Fibroblast of the aortic adventitia (primary cell): Measurements from ENCODE around the gene ACOT11. TPM values are rescaled to one million over a fixed set of nuclear protein-coding genes. Genes with fewer than 3 reads are reported as not detected.

ENCODE experiments used
- DNase-seq: peaks from one replicate; pipeline ENCODE4 v3.0.0-alpha.2; 2010; ENCODE audit warnings: low read depth
- H3K4me3 ChIP-seq: 2 replicates; pipeline ENCODE4 v1.5.1; 2011; ENCODE audit warnings: low read depth, mild to moderate bottlenecking, control low read depth, low read length, moderate library complexity
- total RNA-seq: library from RNA; depleted of rRNA; stranded (reverse); fragments of >200 nt; gene quantifications from 2 replicates; pipeline ENCODE4 v1.2.3, GENCODE V29; 2012; ENCODE audit warnings: low replicate concordance
- TF ChIP-seq, protein P1 (sequence below): IDR thresholded peaks from 2 replicates; pipeline ENCODE4 v1.5.1; 2011; ENCODE audit warnings: mild to moderate bottlenecking, low read length, control low read depth, inconsistent platforms; ENCODE audit not compliant: insufficient read depth

ACOT11 gene
- total RNA-seq, 1 donor = 3.9 TPM

DNA sequence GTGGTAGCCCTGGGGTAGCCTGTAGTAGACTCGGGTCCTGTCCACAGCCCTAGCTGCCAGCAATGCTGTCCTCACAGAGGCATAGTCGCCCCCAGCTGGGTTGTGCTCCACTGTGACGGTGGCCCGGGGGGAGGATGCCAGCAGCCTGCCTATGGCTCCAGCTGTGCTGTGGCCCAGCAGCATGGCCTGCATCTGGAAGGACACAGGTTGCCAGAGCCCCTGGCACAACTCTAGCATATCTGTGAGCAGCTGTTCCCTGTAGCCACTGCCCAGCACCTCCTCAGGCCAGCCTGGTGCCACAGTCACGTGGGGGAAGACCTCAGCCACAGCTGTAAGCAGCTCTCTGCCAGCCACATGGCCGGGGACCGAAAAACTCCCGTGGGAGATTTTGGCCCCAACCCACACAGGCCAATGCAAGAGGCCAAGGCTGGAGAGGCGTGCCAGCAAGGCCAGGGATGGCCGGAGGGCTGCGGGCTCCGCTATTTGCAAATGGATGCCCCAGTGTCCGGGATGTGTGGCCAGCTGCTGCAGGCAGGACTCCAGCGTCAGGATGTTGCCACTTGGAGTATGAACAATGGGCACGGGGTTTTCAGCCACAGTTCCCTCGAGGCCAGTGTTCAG is 61.4 kb downstream of the ACOT11 start:
- H3K4me3 ChIP-seq = no peak overlapping the region
- TF ChIP-seq, protein P1, sequence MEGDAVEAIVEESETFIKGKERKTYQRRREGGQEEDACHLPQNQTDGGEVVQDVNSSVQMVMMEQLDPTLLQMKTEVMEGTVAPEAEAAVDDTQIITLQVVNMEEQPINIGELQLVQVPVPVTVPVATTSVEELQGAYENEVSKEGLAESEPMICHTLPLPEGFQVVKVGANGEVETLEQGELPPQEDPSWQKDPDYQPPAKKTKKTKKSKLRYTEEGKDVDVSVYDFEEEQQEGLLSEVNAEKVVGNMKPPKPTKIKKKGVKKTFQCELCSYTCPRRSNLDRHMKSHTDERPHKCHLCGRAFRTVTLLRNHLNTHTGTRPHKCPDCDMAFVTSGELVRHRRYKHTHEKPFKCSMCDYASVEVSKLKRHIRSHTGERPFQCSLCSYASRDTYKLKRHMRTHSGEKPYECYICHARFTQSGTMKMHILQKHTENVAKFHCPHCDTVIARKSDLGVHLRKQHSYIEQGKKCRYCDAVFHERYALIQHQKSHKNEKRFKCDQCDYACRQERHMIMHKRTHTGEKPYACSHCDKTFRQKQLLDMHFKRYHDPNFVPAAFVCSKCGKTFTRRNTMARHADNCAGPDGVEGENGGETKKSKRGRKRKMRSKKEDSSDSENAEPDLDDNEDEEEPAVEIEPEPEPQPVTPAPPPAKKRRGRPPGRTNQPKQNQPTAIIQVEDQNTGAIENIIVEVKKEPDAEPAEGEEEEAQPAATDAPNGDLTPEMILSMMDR = no peak
- no peak for DNase-seq

DNA sequence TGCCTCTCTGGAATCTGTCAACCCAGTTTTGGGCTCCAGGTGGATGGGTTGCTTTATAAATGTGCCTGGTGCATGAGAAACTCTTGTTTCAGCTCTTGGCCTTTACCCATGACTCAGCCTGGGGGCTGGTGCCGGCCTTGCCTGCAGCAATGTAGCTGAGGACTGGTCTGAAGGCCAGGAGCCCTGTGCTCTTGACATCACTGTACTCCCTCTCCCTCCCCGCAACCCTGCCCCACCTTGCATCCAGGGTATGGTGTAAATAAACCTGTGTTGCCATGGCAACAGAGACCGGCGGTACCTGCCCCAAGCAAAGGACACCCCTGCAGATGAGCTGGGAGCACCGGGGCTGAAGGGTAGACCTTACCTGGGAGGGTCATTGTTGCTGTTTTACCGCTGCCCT is 62.0 kb downstream of the ACOT11 start:
- TF ChIP-seq, protein P1 = no peak
- no peak for DNase-seq

DNA sequence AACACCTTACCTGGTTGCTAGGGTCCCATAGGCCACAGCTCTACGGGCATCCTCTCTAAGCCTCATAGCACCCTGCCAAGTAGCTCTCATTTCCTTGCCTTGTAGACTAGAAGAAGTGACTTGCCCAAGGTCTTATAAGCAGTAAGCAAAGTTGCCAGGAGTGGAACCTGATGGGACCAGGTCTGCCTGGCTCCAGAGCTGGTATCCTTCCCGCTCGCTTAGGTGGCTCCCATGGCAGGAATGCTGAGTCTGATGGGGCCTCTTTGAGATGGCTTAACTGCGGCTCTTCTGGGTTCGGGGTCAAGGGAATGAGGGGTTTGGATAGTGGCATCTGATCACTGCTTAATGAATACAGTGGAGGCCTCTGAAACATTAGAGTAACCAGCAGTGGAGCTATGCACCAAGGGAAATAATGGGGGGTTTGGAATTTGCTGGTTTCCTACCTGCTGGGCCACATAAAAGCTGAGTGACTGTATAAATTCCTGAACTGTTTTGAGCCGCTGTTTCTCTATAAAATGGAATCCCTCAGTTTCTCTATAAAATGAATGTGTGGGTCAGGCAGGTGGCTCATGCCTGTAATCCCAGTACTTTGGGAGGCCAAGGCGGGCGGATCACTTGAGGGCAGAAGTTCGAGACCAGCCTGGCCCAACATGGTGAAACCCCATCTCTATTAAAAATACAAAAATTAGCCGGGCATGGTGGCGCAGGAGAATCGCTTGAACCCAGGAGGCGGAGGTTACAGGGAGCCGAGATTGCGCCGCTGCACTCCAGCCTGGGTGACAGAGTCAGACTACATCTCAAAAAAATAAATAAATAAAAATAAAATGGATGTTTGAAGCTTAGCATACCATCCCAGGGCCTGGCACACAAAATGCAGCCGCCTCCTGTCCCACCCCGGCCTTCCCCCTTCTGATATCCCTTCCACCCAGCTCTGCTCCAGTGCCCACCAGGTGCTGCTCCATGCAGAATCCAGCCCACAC is 62.9 kb downstream of the ACOT11 start:
- no peak overlapping the region for H3K4me3 ChIP-seq
- TF ChIP-seq, protein P1 = no peak
- DNase-seq = no peak

More for the DNA sequence above, 62.0 kb downstream of the ACOT11 start:
- no peak overlapping the region for H3K4me3 ChIP-seq

DNA sequence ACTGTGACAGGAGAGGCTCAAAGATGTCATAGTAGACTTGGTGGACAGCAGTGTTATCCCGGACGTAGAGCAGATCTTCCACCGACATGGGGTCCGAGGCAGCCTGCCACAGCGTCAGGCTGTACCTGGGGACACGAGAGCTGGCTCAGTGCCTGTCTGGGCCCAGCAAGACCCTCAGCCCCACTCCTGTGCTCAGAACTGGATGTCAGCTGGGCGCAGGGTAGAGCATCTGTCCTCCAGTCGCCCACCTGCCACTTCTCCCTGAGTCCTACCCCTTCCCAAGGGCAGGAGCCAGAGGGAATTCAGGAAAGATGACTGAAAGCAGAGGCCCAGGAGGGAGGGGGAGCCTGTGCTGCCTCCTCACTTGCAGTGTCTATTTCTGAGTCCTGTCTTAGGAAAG is 63.6 kb downstream of the ACOT11 start:
- DNase-seq = no peak

DNA sequence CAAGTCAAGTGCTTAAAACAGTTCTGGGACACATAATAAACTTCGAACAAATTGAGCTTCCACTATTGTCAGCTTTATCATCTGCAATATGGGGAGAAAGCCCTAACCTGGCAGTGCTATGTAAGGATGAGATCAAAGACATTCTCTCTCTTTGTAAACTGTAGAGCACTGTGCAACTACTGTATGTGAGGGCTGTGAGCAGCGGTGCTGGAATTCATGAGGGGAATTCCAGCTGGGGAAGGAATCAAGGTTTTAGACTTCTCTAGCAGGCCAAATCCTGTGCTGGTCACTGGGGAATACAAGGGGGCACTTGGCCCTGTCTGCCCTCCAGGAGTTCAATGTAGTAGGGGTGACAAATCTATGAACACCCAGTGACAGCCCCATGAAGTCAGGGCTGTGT is 66.0 kb downstream of the ACOT11 start:
- H3K4me3 ChIP-seq = no peak overlapping the region
- TF ChIP-seq, protein P1 = no peak
- DNase-seq = no peak

More for the DNA sequence above, 63.6 kb downstream of the ACOT11 start:
- H3K4me3 ChIP-seq = no peak overlapping the region
- TF ChIP-seq, protein P1 = no peak

DNA sequence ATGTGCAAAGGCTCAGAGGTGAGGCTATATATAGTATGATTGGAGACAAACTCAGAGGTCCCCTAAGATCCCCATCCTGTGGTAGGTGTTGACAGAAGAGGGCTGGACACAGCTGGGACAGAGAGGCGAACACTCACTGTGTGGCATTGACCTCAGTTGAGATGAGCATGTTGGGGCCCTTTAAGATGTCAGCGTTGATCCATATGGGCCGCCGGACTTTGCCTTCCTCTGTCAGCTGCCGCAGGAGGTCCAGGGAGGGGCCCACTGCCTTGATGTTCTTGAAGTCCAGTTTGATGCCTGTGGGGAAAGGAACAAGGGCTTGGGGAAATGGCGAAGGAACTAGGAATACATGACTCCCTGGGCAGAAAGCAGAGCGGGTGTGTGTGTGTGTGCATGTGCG is 66.5 kb downstream of the ACOT11 start:
- no peak for DNase-seq
- no peak overlapping the region for H3K4me3 ChIP-seq
- TF ChIP-seq, protein P1 = no peak
